Transverse colon (tissue), 4 donors: ENCODE data around the gene ARTN. TPM values are rescaled to one million over a fixed set of nuclear protein-coding genes. Genes with fewer than 3 reads are reported as not detected.

Experiments used
- DNase-seq: peaks from one replicate; pipeline ENCODE4 v3.0.0-alpha.2; 2019
- H3K27ac ChIP-seq, 4 donors: fragments of 200-600 bp; sonication (generic); 2 replicates each; pipeline ENCODE4 v1.5.1; 2016 to 2018; ENCODE audit warnings: inconsistent platforms in 4 of 4
- H3K27me3 ChIP-seq: fragments of 200-600 bp; sonication (generic); 2 replicates; pipeline ENCODE4 v1.5.1; 2017; ENCODE audit warnings: inconsistent platforms
- H3K36me3 ChIP-seq, 4 donors: fragments of 200-600 bp; sonication (generic); 2 replicates each; pipeline ENCODE4 v1.5.1; 2017 to 2019; ENCODE audit warnings: inconsistent platforms in 4 of 4
- H3K4me1 ChIP-seq, 4 donors: fragments of 200-600 bp; sonication (generic); 2 replicates each; pipeline ENCODE4 v1.5.1; 2017 to 2020; ENCODE audit warnings: inconsistent platforms in 4 of 4
- H3K4me3 ChIP-seq, 4 donors: fragments of 200-600 bp; sonication (generic); 1 replicate in 1 of 4; 2 replicates in 3 of 4; pipeline versions ENCODE4 v1.5.1 to v1.6.1; 2017 to 2019; ENCODE audit warnings: inconsistent platforms in 4 of 4
- H3K9me3 ChIP-seq, 2 donors: fragments of 200-600 bp; sonication (generic); 2 replicates each; pipeline ENCODE4 v1.5.1; 2017 to 2019; ENCODE audit warnings: inconsistent platforms in 2 of 2
- CTCF ChIP-seq, 5 experiments: fragments of 200-600 bp in 3 of 5; fragments of 450-650 bp in 2 of 5; sonication (generic) in 3 of 5; IDR thresholded peaks; 1 replicate in 2 of 5; 2 replicates in 3 of 5; pipeline ENCODE4 v1.5.1; 2016 to 2017; ENCODE audit warnings: antibody characterized with exemption in 5 of 5, inconsistent platforms in 3 of 5, mild to moderate bottlenecking in 2 of 5, moderate library complexity in 1 of 5
- EP300 ChIP-seq: sonication (generic); formaldehyde crosslinking; IDR thresholded peaks from one replicate; pipeline ENCODE4 v1.6.1; 2017; ENCODE audit warnings: antibody characterized with exemption, low read depth
- POLR2A ChIP-seq: fragments of 450-650 bp; IDR thresholded peaks from one replicate; pipeline ENCODE4 v1.6.1; 2016; ENCODE audit warnings: antibody characterized with exemption, mild to moderate bottlenecking, moderate library complexity
- POLR2AphosphoS5 ChIP-seq, 3 donors: sonication (generic); formaldehyde crosslinking; IDR thresholded peaks; one replicate each; pipeline ENCODE4 v1.6.1; 2016; ENCODE audit warnings: antibody characterized with exemption in 3 of 3
- WGBS, 2 donors: methylation state at CpG; one replicate each; pipeline ENCODE4 v1.1.5; 2018; ENCODE audit warnings: low coverage in 1 of 2; 5-methylcytosine and 5-hydroxymethylcytosine counted together
- in situ Hi-C, 4 donors: fragments of 200-750 bp; cut with MboI; loops; one replicate each; pipeline versions ENCODE4 v1.15.0 to v1.15.1; 2017; ENCODE audit warnings: low sequenced_read_pairs in 3 of 4, low pct_ligation_motif_present in 1 of 4, low pct_unique_long_range_greater_than_20kb in 1 of 4
- intact Hi-C: fragments of 100-400 bp; cut with DNase I; formaldehyde crosslinking; loops from one replicate; pipeline ENCODE4 v1.15.1; 2023; ENCODE audit warnings: low total_unique reads
- total RNA-seq, 4 donors: library from RNA; depleted of rRNA; stranded (reverse); fragments of >200 nt; gene quantifications; one replicate each; pipeline ENCODE4 v1.1.0, GENCODE V29; 2016

ARTN gene
- total RNA-seq, 4 donors from 2014 or later = 0.96 to 17.5 (median 1.9) TPM

- intact Hi-C loops = no loop called here
- DNase-seq = peak; percentile 75
- in situ Hi-C loops = loop anchor here in 3 of 4 donors (10.0 to 25.0 kb wide), 4 partner anchors 161 to 399 kb away; partner anchors contain the start of gene PTPRF (in 1 of the 3)
- Histone ChIP-seq H3K4me3 (peak overlapping the region; percentile 40 to 70 (median 51)), H3K27me3 (peaks cover 13% of the 10 kb centered on the region), H3K9me3 (no peaks in the 10 kb centered on the region), H3K36me3 (no peaks in the 10 kb centered on the region), H3K4me1 (peaks cover 19 to 39% (median 32%) of the 10 kb centered on the region in 4 donors), H3K27ac (peak overlapping the region in 3 of 4 donors; percentile 80 to 84 (median 80))
- 30% methylated on average over 18 of the region's 48 CpGs; no CpG with 5 or more reads in 1 of the 2 donors for WGBS, 2 donors
- no peak for TF ChIP-seq CTCF (IDR thresholded peaks at IDR 0.05)
- peak; percentile 20 to 64 (median 51) for TF ChIP-seq POLR2AphosphoS5 (IDR thresholded peaks at IDR 0.05)
- TF ChIP-seq POLR2A = peak; percentile 59
Observed at GRCh38 chr1:43935711-43936427, 2.3 kb downstream of the ARTN start.

- in situ Hi-C loops (loop anchor here in 3 of 4 donors (10.0 to 25.0 kb wide), 4 partner anchors 162 to 399 kb away; partner anchors contain the start of gene PTPRF (in 1 of the 3)), intact Hi-C loops (no loop called here)
- H3K9me3 ChIP-seq = no peaks in the 10 kb centered on the region
- peak; percentile 54 for DNase-seq
- 12% methylated on average over 37 of the region's 56 CpGs; no CpG with 5 or more reads in 1 of the 2 donors for WGBS, 2 donors
- peaks cover 13% of the 10 kb centered on the region for H3K27me3 ChIP-seq
- peak overlapping the region in 3 of 4 donors; percentile 54 to 84 (median 57) for H3K27ac ChIP-seq
- no peak for TF ChIP-seq EP300
- TF ChIP-seq POLR2A = no peak
- TF ChIP-seq CTCF (IDR thresholded peaks at IDR 0.05) = peak in 3 of 5 experiments; percentile 17 to 49 (median 17)
- peak in 1 of 3 donors; percentile 20 for TF ChIP-seq POLR2AphosphoS5 (IDR thresholded peaks at IDR 0.05)
- H3K4me3 ChIP-seq = peak overlapping the region in 3 of 4 donors; percentile 49 to 70 (median 53)
- H3K4me1 ChIP-seq = peaks cover 19 to 39% (median 32%) of the 10 kb centered on the region in 4 donors
- no peaks in the 10 kb centered on the region for H3K36me3 ChIP-seq
Observed at GRCh38 chr1:43936431-43937151, 3.0 kb downstream of the ARTN start.

DNA sequence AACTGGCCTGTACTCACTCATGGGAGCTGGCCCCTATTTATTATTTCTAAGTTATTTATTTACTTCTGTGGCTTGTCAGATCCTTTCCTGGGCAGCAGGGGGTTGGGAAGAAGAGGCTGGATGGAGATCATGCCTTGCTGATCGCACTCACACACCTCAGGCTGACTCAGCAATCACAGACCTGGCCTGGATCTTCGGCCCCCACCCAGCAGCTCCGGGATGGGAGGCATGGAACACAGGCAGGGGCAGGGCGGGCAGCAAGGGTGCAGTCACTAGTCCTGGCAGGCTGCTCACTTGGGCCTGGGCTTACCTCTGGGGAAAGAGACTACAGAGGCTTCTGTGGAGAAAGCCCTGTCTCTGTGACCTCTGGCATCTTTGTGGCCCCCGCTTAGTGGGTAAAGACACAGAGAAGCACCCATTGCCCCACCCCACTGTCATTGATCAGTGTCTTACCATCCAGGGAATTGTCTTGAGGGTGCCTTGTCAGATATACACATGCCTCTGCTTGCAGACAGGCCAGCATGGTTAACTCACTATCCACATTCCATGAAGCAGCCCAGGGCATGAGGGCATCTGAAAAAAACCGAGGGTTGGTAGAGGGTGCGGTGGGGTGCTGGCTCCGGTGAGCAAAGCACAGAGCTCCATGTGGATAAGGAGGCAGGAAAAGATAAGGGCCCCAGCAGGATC lies 3.7 kb downstream of the ARTN start:
- no peak for DNase-seq
- in situ Hi-C loops = loop anchor here in 3 of 4 donors (10.0 to 25.0 kb wide), 4 partner anchors 163 to 400 kb away; partner anchors contain the start of gene PTPRF (in 1 of the 3)
- no peak overlapping the region for H3K4me3 ChIP-seq

DNA sequence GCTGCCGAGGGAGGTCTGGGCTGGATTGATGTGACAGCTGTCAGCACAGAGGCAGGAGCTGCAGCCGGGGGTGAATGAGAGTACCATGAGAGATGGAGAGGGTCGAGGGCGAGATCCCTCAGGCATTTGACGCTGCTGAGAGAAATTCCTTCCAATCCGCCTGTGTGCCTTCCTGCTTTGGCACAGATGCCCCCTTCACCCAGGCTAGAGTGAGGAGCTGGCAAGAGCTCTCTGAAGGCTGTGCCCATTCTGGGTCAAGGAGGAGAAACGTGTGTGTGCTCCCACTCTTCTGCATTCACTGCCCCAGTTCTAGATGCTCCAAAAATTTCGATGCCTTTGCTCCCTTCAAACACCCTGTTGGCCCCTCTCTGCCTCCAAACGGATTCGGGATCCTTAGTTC lies 4.8 kb downstream of the ARTN start:
- in situ Hi-C loops (loop anchor here in 3 of 4 donors (10.0 to 25.0 kb wide), 4 partner anchors 164 to 401 kb away; partner anchors contain the start of gene PTPRF (in 1 of the 3)), intact Hi-C loops (no loop called here)
- H3K27me3 ChIP-seq = peaks cover 12% of the 10 kb centered on the region
- no peak for DNase-seq
- no peak overlapping the region for H3K27ac ChIP-seq
- H3K9me3 ChIP-seq = no peaks in the 10 kb centered on the region
- WGBS, 2 donors = 88 to 100% methylated on average over 3 to 10 of the region's 10 CpGs
- peaks cover 19 to 39% (median 27%) of the 10 kb centered on the region in 4 donors for H3K4me1 ChIP-seq
- no peak overlapping the region for H3K4me3 ChIP-seq
- H3K36me3 ChIP-seq = no peaks in the 10 kb centered on the region
- no peak for TF ChIP-seq POLR2AphosphoS5 (IDR thresholded peaks at IDR 0.05)
- TF ChIP-seq POLR2A = no peak
- no peak for TF ChIP-seq EP300
- no peak for TF ChIP-seq CTCF (IDR thresholded peaks at IDR 0.05)

More for the DNA sequence above, 3.7 kb downstream of the ARTN start:
- H3K9me3 ChIP-seq = no peaks in the 10 kb centered on the region
- TF ChIP-seq POLR2A = no peak
- no peak overlapping the region for H3K27ac ChIP-seq
- H3K36me3 ChIP-seq = no peaks in the 10 kb centered on the region
- H3K27me3 ChIP-seq = peaks cover 13% of the 10 kb centered on the region
- 60 to 69% methylated on average over 1 to 7 of the region's 8 CpGs for WGBS, 2 donors
- peaks cover 19 to 42% (median 32%) of the 10 kb centered on the region in 4 donors for H3K4me1 ChIP-seq
- intact Hi-C loops = no loop called here
